Occipital lobe (tissue), 3 donors: Measurements from ENCODE around the gene DOCK7. TPM values are rescaled to one million over a fixed set of nuclear protein-coding genes. Genes with fewer than 3 reads are reported as not detected.

ENCODE experiments used
- DNase-seq: peaks from one replicate; lab custom pipeline; 2025; lab: John Stamatoyannopoulos, UW
- small RNA-seq: library from RNA; depleted of rRNA; stranded (forward); fragments of <200 nt; gene quantifications from one replicate; pipeline ENCODE3, GENCODE V24; 2014
- total RNA-seq: library from RNA; depleted of rRNA; stranded (reverse); fragments of >200 nt; gene quantifications from one replicate; pipeline ENCODE4 v1.2.3, GENCODE V29; 2014

The DOCK7 gene
- total RNA-seq, 1 donor from 2014 or later = 224 TPM

GRCh38 chr1:62417351-62417999 is 270.7 kb downstream of the DOCK7 start:
- DNase-seq = no peak

GRCh38 chr1:62415687-62416086 is 272.5 kb downstream of the DOCK7 start:
- DNase-seq = no peak

DNA sequence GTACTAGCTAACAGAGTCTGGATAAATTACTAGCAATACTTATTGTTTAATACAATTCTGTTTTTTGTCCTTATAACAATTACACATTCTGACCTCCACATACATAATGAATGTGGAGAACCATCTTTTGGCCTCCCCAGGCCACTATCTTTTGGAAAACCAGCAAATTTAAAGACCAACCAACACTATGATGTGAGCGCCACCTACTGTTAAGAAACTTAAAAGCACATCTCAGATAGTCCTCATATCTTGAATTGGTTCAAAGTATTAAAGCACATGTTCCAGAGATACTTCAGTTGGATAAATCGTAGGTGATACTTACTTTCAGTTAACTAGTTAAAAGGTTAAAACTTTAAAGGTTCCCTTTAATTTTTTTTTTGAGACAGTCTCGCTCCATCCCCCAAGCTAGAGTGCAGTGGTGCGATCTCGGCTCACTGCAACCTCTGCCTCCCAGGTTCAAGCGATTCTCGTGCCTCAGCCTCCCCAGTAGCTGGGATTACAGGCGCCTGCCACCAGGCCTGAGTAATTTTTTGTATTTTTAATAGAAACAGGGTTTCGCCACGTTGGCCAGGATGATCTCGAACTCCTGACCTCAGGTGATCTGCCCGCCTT is 280.7 kb downstream of the DOCK7 start:
- no peak for DNase-seq

DNA sequence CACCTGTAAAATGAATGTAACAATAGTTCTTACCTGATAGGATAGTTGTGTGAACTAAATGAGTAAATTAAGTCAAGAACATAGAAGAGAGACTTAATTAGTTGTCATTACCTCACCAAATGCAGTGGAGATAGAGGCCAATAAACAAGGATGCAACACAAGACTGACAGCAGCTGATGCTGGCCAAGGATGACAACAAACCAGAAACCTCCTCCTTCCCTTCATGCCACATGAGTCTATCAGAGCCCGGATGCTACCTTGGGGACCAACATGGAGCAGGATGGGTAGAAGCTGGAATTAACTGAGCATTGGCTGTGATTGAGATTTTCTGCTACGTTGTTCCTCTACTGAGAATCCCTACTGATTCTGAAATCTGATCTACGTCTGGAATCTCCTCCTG is 281.6 kb downstream of the DOCK7 start:
- DNase-seq = no peak

- no peak for DNase-seq
These were observed 282.9 kb downstream of the DOCK7 start for GRCh38 chr1:62405247-62405646.

Small RNAs within 50 kb of the gene (small RNA-seq; reads per million reads assigned to genes)
- gene AL451044.1 = not detected

Other genes with a start within 250 kb of the DOCK7 start
- gene ANGPTL3, start 90.9 kb downstream of the DOCK7 start, total RNA-seq = not detected
- 35.7 TPM for gene ATG4C, start 95.7 kb upstream of the DOCK7 start, total RNA-seq